Keratinocyte (primary cell): ENCODE measurements around the gene TAF11L6.

Experiments
- CTCF ChIP-seq, 3 experiments: IDR thresholded peaks in 1 of 3; conservative IDR thresholded peaks in 1 of 3; optimal IDR thresholded peaks in 1 of 3; 2 replicates in 2 of 3; 3 replicates in 1 of 3; pipeline versions ENCODE3 to v1.5.1; 2011; ENCODE audit warnings: low read length in 3 of 3, mild to moderate bottlenecking in 3 of 3, moderate library complexity in 2 of 3, control low read depth in 1 of 3, inconsistent platforms in 1 of 3; ENCODE audit not compliant: insufficient read depth in 2 of 3; ENCODE audit errors: extremely low read depth in 1 of 3
- EZH2 ChIP-seq: IDR thresholded peaks from one replicate; pipeline ENCODE4 v1.6.1; 2012; ENCODE audit warnings: inconsistent platforms, mild to moderate bottlenecking, low read length, moderate library complexity

- TF ChIP-seq CTCF (optimal IDR thresholded peaks at IDR 0.05 in 1 of 3, IDR thresholded peaks at IDR 0.05 in 1 of 3, conservative IDR thresholded peaks at IDR 0.05 in 1 of 3; ENCODE audit: extremely low read depth in 1 of 3, insufficient read depth in 2 of 3, low read length in 3 of 3): no peak
- TF ChIP-seq EZH2: no peak
Observed at GRCh38 chr5:17492770-17493169, 35.7 kb upstream of the TAF11L6 start.
